A673 (cell line): ENCODE measurements around the gene KCNIP3. TPM values are rescaled to one million over a fixed set of nuclear protein-coding genes. Genes with fewer than 3 reads are reported as not detected.

Experiments
- BruUV-seq: library from RNA; stranded (reverse); fragments of 400-500 nt; replicated peaks from 2 replicates; lab custom pipeline; 2021; lab: Mats Ljungman, UMichigan
- CTCF ChIA-PET: fragments of 300-600 bp; sonication (Branson Sonifier 250); formaldehyde crosslinking; loops from one replicate; lab custom pipeline; 2022; ENCODE audit warnings: antibody characterized with exemption; lab: Charles Lee
- POLR2A ChIA-PET: fragments of 300-600 bp; sonication (Branson Sonifier 250); formaldehyde crosslinking; loops from one replicate; lab custom pipeline; 2022; ENCODE audit warnings: antibody characterized with exemption; ENCODE audit not compliant: low non-redundant PET; lab: Charles Lee
- DNase-seq: peaks from one replicate; pipeline ENCODE4 v3.0.0-alpha.2; 2015; ENCODE audit warnings: low spot score
- H3K27ac ChIP-seq: fragments of 200-600 bp; sonication (generic); 2 replicates; pipeline ENCODE4 v1.5.1; 2016; ENCODE audit warnings: mixed run types, low read depth, mild to moderate bottlenecking, mixed read lengths, antibody characterized with exemption, low read length; ENCODE audit not compliant: poor library complexity, severe bottlenecking
- H3K27me3 ChIP-seq: fragments of 200-600 bp; sonication (generic); replicated peaks from 2 replicates; pipeline ENCODE4 v1.6.1; 2017; ENCODE audit warnings: mixed run types, low read depth, mild to moderate bottlenecking, mixed read lengths, antibody characterized with exemption, low read length; ENCODE audit not compliant: insufficient read depth, poor library complexity
- H3K36me3 ChIP-seq: fragments of 200-600 bp; sonication (generic); 2 replicates; pipeline ENCODE4 v1.6.1; 2016; ENCODE audit warnings: mixed run types, mild to moderate bottlenecking, mixed read lengths, antibody characterized with exemption, low read length; ENCODE audit not compliant: insufficient read depth, poor library complexity, severe bottlenecking
- H3K4me1 ChIP-seq: fragments of 200-600 bp; sonication (generic); 2 replicates; pipeline ENCODE4 v1.6.1; 2017; ENCODE audit warnings: mixed run types, mild to moderate bottlenecking, mixed read lengths, antibody characterized with exemption, low read length; ENCODE audit not compliant: insufficient read depth, poor library complexity, severe bottlenecking
- H3K4me3 ChIP-seq: fragments of 200-600 bp; sonication (generic); 2 replicates; pipeline ENCODE4 v1.5.1; 2016; ENCODE audit warnings: low read depth, mixed run types, mild to moderate bottlenecking, mixed read lengths, low read length; ENCODE audit not compliant: poor library complexity, severe bottlenecking
- H3K9me3 ChIP-seq: fragments of 200-600 bp; sonication (generic); 2 replicates; pipeline ENCODE4 v1.6.1; 2016; ENCODE audit warnings: mixed run types, low read depth, mild to moderate bottlenecking, mixed read lengths, antibody characterized with exemption, low read length; ENCODE audit not compliant: poor library complexity, severe bottlenecking
- CTCF ChIP-seq: fragments of 300-800, 200-600 bp; sonication (generic); conservative IDR thresholded peaks from 2 replicates; pipeline ENCODE4 v1.5.1; 2017; ENCODE audit warnings: low read depth, mild to moderate bottlenecking, antibody characterized with exemption, low read length, moderate library complexity, mixed read lengths
- EZH2 ChIP-seq: fragments of 200-600 bp; sonication (generic); IDR thresholded peaks from 2 replicates; pipeline ENCODE4 v1.6.1; 2017; ENCODE audit warnings: borderline replicate concordance, low read depth, mild to moderate bottlenecking, mixed read lengths, antibody characterized with exemption, low read length; ENCODE audit not compliant: poor library complexity, severe bottlenecking
- intact Hi-C: fragments of 100-400 bp; cut with micrococcal nuclease; formaldehyde crosslinking; loops from one replicate; pipeline ENCODE4 v1.10.0; 2022; ENCODE audit not compliant: unreplicated experiment
- total RNA-seq: library from RNA; stranded (reverse); gene quantifications from 2 replicates; pipeline ENCODE4 v1.2.3, GENCODE V29; 2021

Gene KCNIP3
- total RNA-seq, 1 experiment from 2014 or later = 0.45 TPM

- TF ChIP-seq CTCF = no peak
- TF ChIP-seq EZH2 = no peak
- Histone ChIP-seq H3K27ac (no peak overlapping the region), H3K4me1 (no peaks in the 10 kb centered on the region), H3K9me3 (no peaks in the 10 kb centered on the region), H3K4me3 (no peak overlapping the region), H3K27me3 (no peaks in the 10 kb centered on the region), H3K36me3 (no peaks in the 10 kb centered on the region)
- no peak for DNase-seq
- no TSS peak for BruUV-seq
- CTCF ChIA-PET = no interaction called here
- intact Hi-C loops = no loop called here
- POLR2A ChIA-PET = no interaction called here
Measured at GRCh38 chr2:95289253-95289652, 7.9 kb upstream of the KCNIP3 start.

- CTCF ChIA-PET = no interaction called here
- no peaks in the 10 kb centered on the region for H3K36me3 ChIP-seq
Measured at GRCh38 chr2:95291222-95291621, 5.9 kb upstream of the KCNIP3 start.

GRCh38 chr2:95292623-95293260, 4.4 kb upstream of the KCNIP3 start:
- no peak overlapping the region for H3K4me3 ChIP-seq
- no peaks in the 10 kb centered on the region for H3K36me3 ChIP-seq
- CTCF ChIA-PET = no interaction called here
- DNase-seq = no peak
- no peaks in the 10 kb centered on the region for H3K27me3 ChIP-seq
- intact Hi-C loops = no loop called here
- no peaks in the 10 kb centered on the region for H3K9me3 ChIP-seq
- TF ChIP-seq EZH2 (no peak), CTCF (no peak)
- H3K4me1 ChIP-seq = no peaks in the 10 kb centered on the region
- no TSS peak for BruUV-seq
- no peak overlapping the region for H3K27ac ChIP-seq
- POLR2A ChIA-PET = no interaction called here

More at GRCh38 chr2:95291222-95291621, 5.9 kb upstream of the KCNIP3 start:
- BruUV-seq = no TSS peak
- Histone ChIP-seq H3K9me3 (no peaks in the 10 kb centered on the region), H3K27me3 (no peaks in the 10 kb centered on the region), H3K4me3 (no peak overlapping the region), H3K4me1 (no peaks in the 10 kb centered on the region), H3K27ac (no peak overlapping the region)
- intact Hi-C loops = no loop called here
- no peak for TF ChIP-seq CTCF
- no peak for TF ChIP-seq EZH2
- DNase-seq = no peak
- POLR2A ChIA-PET = no interaction called here
